IMR-90 (cell line): ENCODE data around the gene LRP1B.

Source experiments
- CHD1 ChIP-seq: IDR thresholded peaks from 2 replicates; pipeline ENCODE4 v1.6.1; 2012; ENCODE audit warnings: low read depth, low read length, improper control_type of control experiment
- CTCF ChIP-seq: conservative IDR thresholded peaks from 2 replicates; pipeline ENCODE4 v1.5.1; 2012; ENCODE audit warnings: mild to moderate bottlenecking, low read depth, low read length, improper control_type of control experiment
- MAZ ChIP-seq: IDR thresholded peaks from 2 replicates; pipeline ENCODE4 v1.6.1; 2012; ENCODE audit warnings: low read depth, mild to moderate bottlenecking, low read length, improper control_type of control experiment, moderate library complexity, borderline replicate concordance
- POLR2A ChIP-seq: IDR thresholded peaks from 2 replicates; pipeline ENCODE4 v1.6.1; 2012; ENCODE audit warnings: mild to moderate bottlenecking, low read depth, low read length
- RAD21 ChIP-seq: IDR thresholded peaks from 2 replicates; pipeline ENCODE4 v1.6.1; 2012; ENCODE audit warnings: low read length, improper control_type of control experiment

- TF ChIP-seq CTCF (no peak), POLR2A (no peak), CHD1 (no peak), RAD21 (no peak), MAZ (no peak)
Observed at GRCh38 chr2:141931797-141932196, 199.0 kb downstream of the LRP1B start.
